HEK293T (cell line): ENCODE measurements around the gene TADA2B.

Experiments used
- CTCF ChIA-PET: fragments of 350-600 bp; formaldehyde crosslinking; extraction: SDS; loops from one replicate; lab custom pipeline; 2021; ENCODE audit warnings: antibody characterized with exemption, inconsistent platforms; lab: Yijun Ruan, JAX
- POLR2A ChIA-PET: fragments of 350-600 bp; formaldehyde crosslinking; extraction: SDS; loops from one replicate; lab custom pipeline; 2020; ENCODE audit warnings: antibody characterized with exemption, inconsistent platforms; lab: Yijun Ruan, JAX
- DNase-seq: peaks from one replicate; pipeline ENCODE4 v3.0.0; 2012; ENCODE audit warnings: mixed read lengths; ENCODE audit errors: extremely low spot score
- ARNT ChIP-seq: fragments of 450-650 bp; IDR thresholded peaks from 2 replicates; pipeline ENCODE4 v1.6.1; 2017; ENCODE audit warnings: mild to moderate bottlenecking
- BHLHE40 ChIP-seq: fragments of 450-650 bp; IDR thresholded peaks from 2 replicates; pipeline ENCODE4 v1.6.1; 2016; ENCODE audit warnings: mild to moderate bottlenecking, moderate library complexity, borderline replicate concordance
- CTBP1 ChIP-seq: fragments of 450-650 bp; IDR thresholded peaks from 2 replicates; pipeline ENCODE4 v1.6.1; 2016; ENCODE audit warnings: borderline replicate concordance
- ELF4 ChIP-seq: fragments of 450-650 bp; IDR thresholded peaks from 2 replicates; pipeline ENCODE4 v1.6.1; 2017; ENCODE audit warnings: antibody characterized with exemption
- FOXA1 ChIP-seq: fragments of 450-650 bp; IDR thresholded peaks from 2 replicates; pipeline ENCODE4 v1.6.1; 2016; ENCODE audit warnings: mild to moderate bottlenecking
- FOXK2 ChIP-seq: fragments of 450-650 bp; IDR thresholded peaks from 2 replicates; pipeline ENCODE4 v1.6.1; 2016; ENCODE audit warnings: mild to moderate bottlenecking
- FOXM1 ChIP-seq: fragments of 450-650 bp; IDR thresholded peaks from 2 replicates; pipeline ENCODE4 v1.6.1; 2017; ENCODE audit warnings: mild to moderate bottlenecking, borderline replicate concordance
- HDGF ChIP-seq: fragments of 450-650 bp; IDR thresholded peaks from 2 replicates; pipeline ENCODE4 v1.6.1; 2017; ENCODE audit warnings: antibody characterized with exemption, borderline replicate concordance
- L3MBTL2 ChIP-seq: fragments of 450-650 bp; conservative IDR thresholded peaks from 2 replicates; pipeline ENCODE4 v1.6.1; 2016; ENCODE audit warnings: mild to moderate bottlenecking
- LEF1 ChIP-seq: fragments of 450-650 bp; IDR thresholded peaks from 2 replicates; pipeline ENCODE4 v1.6.1; 2017; ENCODE audit warnings: mild to moderate bottlenecking, borderline replicate concordance
- NFRKB ChIP-seq: fragments of 450-650 bp; IDR thresholded peaks from 2 replicates; pipeline ENCODE4 v1.6.1; 2016; ENCODE audit warnings: mild to moderate bottlenecking, moderate library complexity
- PKNOX1 ChIP-seq: fragments of 450-650 bp; IDR thresholded peaks from 2 replicates; pipeline ENCODE4 v1.6.1; 2016
- SP1 ChIP-seq: fragments of 450-650 bp; IDR thresholded peaks from 2 replicates; pipeline ENCODE4 v1.6.1; 2017
- SUZ12 ChIP-seq: fragments of 450-650 bp; IDR thresholded peaks from 2 replicates; pipeline ENCODE4 v1.6.1; 2016; ENCODE audit warnings: mild to moderate bottlenecking
- TARDBP ChIP-seq: fragments of 450-650 bp; IDR thresholded peaks from 2 replicates; pipeline ENCODE4 v1.6.1; 2016
- ZNF384 ChIP-seq: fragments of 450-650 bp; IDR thresholded peaks from 2 replicates; pipeline ENCODE4 v1.6.1; 2016

The TADA2B gene

DNA sequence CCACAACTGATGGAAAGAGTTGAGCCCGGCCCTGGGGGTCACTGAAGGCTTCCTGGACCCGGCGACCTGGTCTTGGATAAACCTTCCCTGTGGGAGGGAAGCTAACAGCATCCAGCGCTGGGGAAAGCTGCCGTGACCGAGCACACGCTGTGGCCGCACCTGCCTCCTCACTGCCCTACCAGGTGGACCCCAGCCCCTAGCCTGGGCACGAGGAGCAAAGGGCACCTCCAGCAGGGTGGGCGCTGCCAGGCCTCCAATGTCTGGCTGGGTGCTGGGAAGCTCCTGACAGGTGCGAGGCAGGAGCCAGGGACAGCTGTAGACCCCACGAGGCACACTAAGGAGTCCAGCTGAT is 7.9 kb downstream of the TADA2B start:
- CTCF ChIA-PET = no interaction called here
- POLR2A ChIA-PET = interaction anchor here (0.6 to 2.6 kb wide), 2 partner anchors 17 to 500 kb away, joined by 4 to 12 read pairs; partner anchors contain the start of gene GRPEL1
- no peak for DNase-seq
- TF ChIP-seq PKNOX1 (no peak), CTBP1 (no peak), FOXK2 (no peak), SUZ12 (no peak), HDGF (no peak), ZNF384 (no peak)

GRCh38 chr4:7051905-7052304 is 8.7 kb downstream of the TADA2B start:
- ChIA-PET CTCF (no interaction called here), POLR2A (interaction anchor here (2.6 kb wide), 1 partner anchor 16 kb away, joined by 12 read pairs; the partner anchor contains the start of gene GRPEL1)
- no peak for TF ChIP-seq HDGF
- TF ChIP-seq TARDBP = no peak
- TF ChIP-seq L3MBTL2 = no peak
- TF ChIP-seq SP1 = no peak
- no peak for TF ChIP-seq LEF1
- no peak for TF ChIP-seq ZNF384
- TF ChIP-seq ARNT = no peak
- TF ChIP-seq NFRKB = no peak
- TF ChIP-seq FOXA1 = no peak
- TF ChIP-seq ELF4 = no peak
- no peak for DNase-seq

- POLR2A ChIA-PET = no interaction called here
Observed at GRCh38 chr4:7052313-7052712, 9.1 kb downstream of the TADA2B start.

DNA sequence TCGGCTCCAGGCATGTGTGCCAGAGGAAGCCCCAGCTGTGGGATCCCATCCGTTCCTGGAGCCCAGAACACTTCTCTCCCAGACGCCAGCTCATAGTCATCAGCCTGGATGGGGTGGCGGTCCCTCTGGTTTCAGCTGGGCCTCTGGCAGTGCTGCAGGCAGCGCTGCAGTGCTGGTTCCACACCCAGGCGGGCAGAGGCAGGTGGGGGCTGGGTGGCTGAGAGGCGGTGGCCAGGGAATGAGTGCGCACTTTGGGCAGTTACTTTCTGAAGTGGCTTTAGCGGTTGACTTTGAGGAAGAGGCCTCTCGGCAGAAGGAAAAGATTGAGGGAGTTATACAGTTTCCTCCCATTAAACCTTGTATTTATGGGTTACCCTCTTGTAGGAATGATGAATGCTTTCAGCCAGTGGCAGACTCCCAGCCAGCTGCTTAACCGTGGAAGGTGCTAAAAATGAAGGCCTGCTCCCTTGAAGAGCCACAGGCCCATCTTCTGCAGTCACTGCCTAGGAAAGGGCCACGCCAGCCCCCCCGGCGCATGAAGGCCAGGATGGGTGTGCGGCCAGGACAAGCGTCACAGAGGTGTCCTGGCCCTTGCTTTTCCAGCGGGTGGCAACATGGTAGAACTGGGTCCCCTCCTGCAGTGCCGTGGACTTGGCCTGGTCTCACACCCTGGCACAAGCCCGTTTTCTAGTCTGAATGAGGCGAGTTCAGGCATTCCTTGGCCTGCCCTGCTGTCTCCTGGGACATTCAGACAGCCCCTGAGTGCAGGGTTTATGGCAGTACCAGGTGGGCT is 9.9 kb downstream of the TADA2B start:
- ChIA-PET POLR2A (no interaction called here), CTCF (no interaction called here)
- no peak for DNase-seq
- no peak for TF ChIP-seq FOXA1
- no peak for TF ChIP-seq ELF4
- TF ChIP-seq LEF1 = no peak
- no peak for TF ChIP-seq ARNT
- TF ChIP-seq SUZ12 = no peak
- TF ChIP-seq HDGF = no peak
- TF ChIP-seq TARDBP = no peak
- no peak for TF ChIP-seq CTBP1
- TF ChIP-seq PKNOX1 = no peak
- TF ChIP-seq FOXM1 = no peak
- no peak for TF ChIP-seq BHLHE40

More at GRCh38 chr4:7052313-7052712, 9.1 kb downstream of the TADA2B start:
- TF ChIP-seq HDGF = no peak
- no peak for TF ChIP-seq FOXA1
- TF ChIP-seq ZNF384 = no peak
- TF ChIP-seq NFRKB = no peak
- no peak for TF ChIP-seq LEF1
- no peak for TF ChIP-seq SP1
- TF ChIP-seq L3MBTL2 = no peak
- TF ChIP-seq BHLHE40 = no peak
- no peak for TF ChIP-seq SUZ12
- TF ChIP-seq TARDBP = no peak
- no peak for TF ChIP-seq FOXK2
- no peak for TF ChIP-seq PKNOX1
- TF ChIP-seq ELF4 = no peak
- no peak for TF ChIP-seq FOXM1
- TF ChIP-seq CTBP1 = no peak
- TF ChIP-seq ARNT = no peak
- CTCF ChIA-PET = no interaction called here
- no peak for DNase-seq

DNA sequence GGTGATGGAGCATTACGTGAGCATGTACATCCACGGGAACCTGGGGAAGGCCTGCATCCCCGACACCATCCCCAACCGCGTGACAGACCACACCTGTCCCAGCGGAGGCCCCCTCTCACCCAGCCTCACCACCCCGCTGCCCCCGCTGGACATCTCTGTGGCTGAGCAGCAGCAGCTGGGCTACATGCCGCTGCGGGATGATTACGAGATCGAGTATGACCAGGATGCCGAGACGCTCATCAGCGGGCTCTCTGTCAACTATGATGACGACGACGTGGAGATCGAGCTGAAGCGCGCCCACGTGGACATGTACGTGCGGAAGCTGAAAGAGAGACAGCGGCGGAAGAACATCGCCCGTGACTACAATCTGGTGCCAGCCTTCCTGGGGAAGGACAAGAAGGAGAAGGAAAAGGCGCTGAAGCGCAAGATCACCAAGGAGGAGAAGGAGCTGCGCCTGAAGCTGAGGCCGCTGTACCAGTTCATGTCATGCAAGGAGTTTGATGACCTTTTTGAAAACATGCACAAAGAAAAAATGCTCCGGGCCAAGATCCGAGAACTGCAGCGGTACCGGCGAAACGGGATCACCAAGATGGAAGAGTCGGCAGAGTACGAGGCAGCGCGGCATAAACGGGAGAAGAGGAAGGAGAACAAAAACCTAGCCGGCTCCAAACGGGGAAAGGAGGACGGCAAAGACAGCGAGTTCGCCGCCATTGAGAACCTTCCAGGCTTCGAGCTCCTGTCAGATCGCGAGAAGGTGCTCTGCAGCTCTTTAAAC is 11.1 kb downstream of the TADA2B start:
- ChIA-PET CTCF (interaction anchor here (1.0 to 1.4 kb wide), 2 partner anchors 12 to 17 kb away, joined by 3 to 5 read pairs; a partner anchor contains a TSS), POLR2A (interaction anchor here (0.6 to 1.7 kb wide), 3 partner anchors 12 to 615 kb away, joined by 3 to 7 read pairs (median 3); partner anchors contain the start of genes GRPEL1 and TADA2B)
- no peak for DNase-seq
- no peak for TF ChIP-seq PKNOX1
- no peak for TF ChIP-seq FOXK2
- TF ChIP-seq ELF4 = no peak
